IPS-18c (cell line): ENCODE data around the gene TMC5.

Experiments
- H3K4me3 ChIP-seq: 2 replicates; pipeline ENCODE4 v1.7.0; 2013; ENCODE audit warnings: low read depth, mild to moderate bottlenecking, low read length, moderate library complexity; ENCODE audit not compliant: insufficient read depth
- H3K9me3 ChIP-seq: one replicate; pipeline ENCODE4 v1.6.1; 2013; ENCODE audit warnings: mild to moderate bottlenecking, low read length, moderate library complexity; ENCODE audit not compliant: control insufficient read depth, insufficient read depth

The TMC5 gene

GRCh38 chr16:19434584-19434983 lies 16.9 kb downstream of the TMC5 start:
- no peak overlapping the region for H3K4me3 ChIP-seq
- H3K9me3 ChIP-seq: no peaks in the 10 kb centered on the region

GRCh38 chr16:19436540-19436939 lies 18.9 kb downstream of the TMC5 start:
- H3K4me3 ChIP-seq: no peak overlapping the region
- no peaks in the 10 kb centered on the region for H3K9me3 ChIP-seq

GRCh38 chr16:19437280-19437679 lies 19.6 kb downstream of the TMC5 start:
- no peak overlapping the region for H3K4me3 ChIP-seq
- H3K9me3 ChIP-seq: no peaks in the 10 kb centered on the region

DNA sequence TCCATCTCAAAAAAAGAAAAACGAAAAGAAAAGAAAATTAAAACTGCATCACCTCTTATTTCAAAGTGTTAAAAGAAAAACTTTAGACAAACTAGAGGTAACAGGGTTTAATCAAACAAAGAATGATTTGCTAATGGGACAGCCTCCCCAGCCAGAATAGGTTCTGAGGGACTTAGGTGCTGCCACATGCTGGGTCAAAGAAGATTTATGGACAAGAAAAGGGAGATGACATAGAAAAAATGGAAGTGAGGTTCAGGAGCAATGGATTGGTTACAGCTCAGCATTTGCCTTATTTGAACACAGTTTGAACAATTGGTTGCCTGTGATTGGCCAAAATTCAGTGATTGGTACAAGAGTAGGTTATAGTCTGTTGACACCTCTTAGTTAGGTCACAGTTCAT lies 21.1 kb downstream of the TMC5 start:
- Histone ChIP-seq H3K4me3 (no peak overlapping the region), H3K9me3 (no peaks in the 10 kb centered on the region)

- Histone ChIP-seq H3K9me3 (no peaks in the 10 kb centered on the region), H3K4me3 (no peak overlapping the region)
These were observed 21.8 kb downstream of the TMC5 start for GRCh38 chr16:19439483-19439882.

GRCh38 chr16:19443659-19444058 lies 26.0 kb downstream of the TMC5 start:
- no peaks in the 10 kb centered on the region for H3K9me3 ChIP-seq
- H3K4me3 ChIP-seq: no peak overlapping the region

DNA sequence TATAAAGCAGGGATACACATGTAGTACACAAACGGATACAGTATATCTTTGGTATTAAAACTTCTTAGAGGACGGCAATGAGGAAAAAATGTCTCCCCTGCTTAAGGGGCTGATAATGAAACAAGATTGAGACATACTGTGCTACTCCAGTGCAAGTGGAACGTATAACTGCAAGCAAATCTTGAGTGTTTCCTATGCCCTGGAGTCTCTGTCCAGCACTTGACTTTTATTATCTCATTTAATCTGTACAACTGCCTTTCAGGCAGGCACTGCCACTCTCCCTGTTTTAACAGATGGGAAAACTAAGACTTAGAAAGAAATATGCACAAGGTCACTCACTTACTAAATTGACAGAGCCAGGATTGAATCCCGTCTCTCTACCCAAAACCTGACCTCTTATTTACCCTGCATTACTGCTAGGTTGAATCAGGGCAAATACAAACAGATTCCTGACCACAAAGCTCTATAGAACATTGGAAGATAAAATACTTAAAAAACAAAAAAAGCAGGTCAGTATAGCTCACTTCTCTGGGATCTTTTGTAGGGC lies 28.7 kb downstream of the TMC5 start:
- H3K9me3 ChIP-seq: no peaks in the 10 kb centered on the region
- H3K4me3 ChIP-seq: no peak overlapping the region

GRCh38 chr16:19446886-19447285 lies 29.2 kb downstream of the TMC5 start:
- H3K4me3 ChIP-seq: no peak overlapping the region
- H3K9me3 ChIP-seq: no peaks in the 10 kb centered on the region

- H3K4me3 ChIP-seq: no peak overlapping the region
- H3K9me3 ChIP-seq: no peaks in the 10 kb centered on the region
These were observed 32.5 kb downstream of the TMC5 start for GRCh38 chr16:19450186-19450585.

DNA sequence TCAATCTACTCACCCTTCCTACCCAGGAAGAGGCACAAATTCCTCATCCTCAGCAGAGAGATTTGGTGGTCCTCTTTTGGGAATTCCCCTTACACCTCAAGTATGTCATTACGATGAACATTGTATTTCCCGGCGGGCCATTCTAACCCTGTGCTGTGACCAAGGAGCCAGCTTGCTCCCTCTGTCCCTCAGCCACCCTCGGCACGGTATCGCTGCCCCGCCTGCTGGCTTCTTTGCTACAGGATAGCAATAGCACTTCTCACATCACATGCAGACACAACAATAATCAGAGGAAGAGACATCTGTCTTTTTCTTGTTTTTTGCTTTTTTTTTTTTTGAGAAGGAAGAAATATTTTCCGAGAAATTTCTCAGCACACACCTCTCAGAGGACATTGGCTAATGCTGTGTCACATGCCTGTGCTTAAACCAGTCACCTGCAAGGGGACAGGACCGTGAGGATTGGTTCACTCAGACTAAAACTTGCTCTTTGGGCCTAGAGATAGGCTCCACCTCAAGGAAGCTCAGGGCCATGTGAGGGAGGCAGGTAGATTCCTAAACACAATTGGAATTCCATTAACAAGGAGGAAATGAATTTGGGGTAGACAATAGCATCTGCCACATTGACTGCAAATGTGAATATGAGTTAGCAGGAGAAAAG lies 41.2 kb downstream of the TMC5 start:
- Histone ChIP-seq H3K9me3 (no peaks in the 10 kb centered on the region), H3K4me3 (no peak overlapping the region)

DNA sequence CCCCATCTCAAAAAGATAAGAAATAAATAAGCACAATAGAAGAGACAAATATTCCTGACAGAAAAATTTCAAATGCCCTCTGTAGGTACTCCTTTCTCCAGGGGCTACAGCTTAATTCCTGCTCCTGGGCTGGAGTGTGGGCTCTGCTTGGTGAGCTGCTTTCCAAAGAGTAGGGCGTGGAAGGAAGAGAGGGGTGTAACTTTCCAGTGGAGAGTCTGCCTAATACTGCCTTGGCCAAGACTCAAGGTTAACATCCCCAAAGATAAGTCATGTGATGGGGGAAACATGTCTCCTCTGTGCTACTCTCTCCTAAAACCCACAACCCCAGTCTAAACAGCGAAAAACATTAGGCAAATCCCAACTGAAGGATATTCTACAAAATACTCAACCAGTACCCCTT lies 42.7 kb downstream of the TMC5 start:
- Histone ChIP-seq H3K9me3 (no peaks in the 10 kb centered on the region), H3K4me3 (no peak overlapping the region)

DNA sequence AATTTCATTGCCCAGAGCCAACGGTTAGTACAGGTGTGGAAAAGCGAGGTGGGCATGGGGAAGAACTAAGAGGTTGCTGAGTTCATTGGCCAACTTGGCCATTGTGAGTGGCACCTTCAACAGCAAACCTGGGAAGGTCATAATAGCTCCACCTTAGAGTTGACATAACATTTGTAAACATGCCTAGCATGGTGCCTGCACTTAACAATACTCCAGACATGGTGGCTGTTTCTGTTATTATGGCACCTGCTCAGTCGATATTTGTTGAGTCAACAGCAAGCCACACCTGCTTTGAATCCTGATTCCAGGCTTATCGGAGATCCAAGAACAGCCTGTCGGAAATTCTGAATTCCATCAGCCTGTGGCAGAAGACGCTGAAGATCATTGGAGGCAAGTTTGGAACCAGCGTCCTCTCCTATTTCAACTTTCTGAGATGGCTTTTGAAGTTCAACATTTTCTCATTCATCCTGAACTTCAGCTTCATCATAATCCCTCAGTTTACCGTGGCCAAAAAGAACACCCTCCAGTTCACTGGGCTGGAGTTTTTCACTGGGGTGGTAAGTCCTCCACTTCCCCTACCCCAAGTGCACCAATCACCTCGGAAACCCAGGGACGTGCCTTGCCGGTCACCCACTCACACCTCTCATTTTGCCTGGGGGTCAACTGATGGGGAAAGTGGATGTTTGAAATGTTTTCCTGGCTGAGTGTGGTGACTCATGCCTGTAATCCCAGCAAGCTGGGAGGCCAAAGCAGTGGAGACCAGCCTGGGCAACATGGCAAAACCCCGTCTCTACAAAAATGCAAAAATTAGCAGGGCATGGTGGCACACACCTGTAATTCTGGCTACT lies 46.0 kb downstream of the TMC5 start:
- Histone ChIP-seq H3K9me3 (no peaks in the 10 kb centered on the region), H3K4me3 (no peak overlapping the region)

- no peak overlapping the region for H3K4me3 ChIP-seq
These were observed 50.6 kb downstream of the TMC5 start for GRCh38 chr16:19468300-19468699.

DNA sequence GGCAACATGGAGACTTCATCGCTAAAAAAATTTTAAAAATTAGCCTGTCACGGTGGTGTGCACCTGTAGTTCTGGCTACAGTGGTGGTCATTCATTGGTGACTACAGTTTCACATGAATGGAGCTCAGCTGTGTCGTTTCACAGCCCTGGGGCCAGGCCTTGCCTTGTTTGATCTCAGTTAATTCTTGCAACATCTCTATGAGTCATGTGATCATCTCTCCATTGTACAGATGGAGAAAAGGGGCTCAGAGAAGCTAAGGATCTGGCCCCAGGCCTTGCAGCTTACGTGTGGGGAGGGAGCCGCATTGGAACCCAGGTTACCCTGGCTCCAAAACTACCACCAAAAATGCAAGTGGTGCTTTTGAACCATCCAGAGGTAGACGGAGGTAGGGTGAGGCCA lies 54.8 kb downstream of the TMC5 start:
- Histone ChIP-seq H3K4me3 (no peak overlapping the region), H3K9me3 (no peaks in the 10 kb centered on the region)

More at GRCh38 chr16:19468300-19468699, 50.6 kb downstream of the TMC5 start:
- no peaks in the 10 kb centered on the region for H3K9me3 ChIP-seq

DNA sequence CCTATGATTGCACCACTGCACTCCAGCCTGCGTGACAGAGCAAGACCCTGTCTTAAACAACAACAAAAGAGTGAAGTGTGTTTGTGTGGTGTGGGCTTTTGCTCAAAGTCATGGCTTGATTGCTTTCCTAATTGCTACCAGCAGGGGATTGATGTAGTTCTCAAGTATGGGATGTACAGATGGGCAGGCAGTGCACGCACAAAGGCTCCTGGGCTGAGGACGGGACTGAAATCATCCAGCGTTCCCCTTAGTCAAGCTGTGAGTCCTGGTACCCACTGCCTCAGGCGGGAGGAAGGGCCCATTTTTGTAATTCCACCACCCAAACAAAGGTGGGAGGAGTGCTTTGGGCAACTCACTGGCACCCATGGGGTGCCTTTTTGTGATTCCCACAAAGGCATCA lies 56.9 kb downstream of the TMC5 start:
- no peak overlapping the region for H3K4me3 ChIP-seq
- no peaks in the 10 kb centered on the region for H3K9me3 ChIP-seq

DNA sequence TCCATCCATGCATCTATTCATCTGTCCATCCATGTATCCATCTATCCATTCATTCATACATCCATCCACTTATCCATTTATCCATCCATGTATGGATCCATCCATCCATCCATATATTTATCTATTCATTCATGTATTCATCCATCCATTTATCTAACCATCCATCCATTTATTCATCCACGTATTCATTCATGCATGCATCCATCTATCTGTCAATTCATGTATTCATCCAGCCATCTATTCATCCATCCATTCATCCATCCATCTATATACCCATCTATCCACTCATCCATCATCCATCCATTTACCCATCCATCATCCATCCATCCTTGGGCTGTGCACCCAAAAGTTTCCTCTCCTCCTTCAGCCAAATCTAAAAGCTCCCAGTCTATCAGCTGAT lies 60.8 kb downstream of the TMC5 start:
- H3K4me3 ChIP-seq: no peak overlapping the region
- H3K9me3 ChIP-seq: no peaks in the 10 kb centered on the region

DNA sequence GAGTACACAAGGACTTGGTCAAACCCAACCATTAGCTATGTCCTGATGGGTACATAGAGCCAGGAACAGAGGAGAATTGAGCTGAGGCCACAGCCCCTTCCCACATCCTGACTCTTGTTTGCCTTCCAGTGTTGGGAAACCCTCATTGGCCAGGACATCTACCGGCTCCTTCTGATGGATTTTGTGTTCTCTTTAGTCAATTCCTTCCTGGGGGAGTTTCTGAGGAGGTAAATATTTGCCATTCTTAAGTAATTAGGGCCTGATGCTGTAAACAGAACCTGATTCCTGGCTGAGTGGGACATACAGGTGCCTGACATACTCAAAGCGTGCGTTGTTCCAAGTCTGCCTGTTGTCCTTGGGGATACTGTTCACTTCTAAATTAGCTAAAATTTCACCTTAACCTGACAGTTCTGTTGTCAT lies 61.6 kb downstream of the TMC5 start:
- H3K9me3 ChIP-seq: no peaks in the 10 kb centered on the region
- H3K4me3 ChIP-seq: no peak overlapping the region

GRCh38 chr16:19481296-19481695 lies 63.6 kb downstream of the TMC5 start:
- no peaks in the 10 kb centered on the region for H3K9me3 ChIP-seq
- H3K4me3 ChIP-seq: no peak overlapping the region
